GM18511 (cell line): ENCODE data around the gene PLCG1.
"Not testable (repeated sequence)": the region's sequence is repeated elsewhere in the genome, so short reads cannot be mapped to it uniquely, and the experiment has no call there.

Experiments used
- ATAC-seq: cut with Tn5 transposase; IDR thresholded peaks from one replicate; pipeline ENCODE4 v1.9.1; 2021; ENCODE audit warnings: mild to moderate bottlenecking, moderate library complexity; ENCODE audit not compliant: unreplicated experiment

PLCG1 gene

GRCh38 chr20:41136680-41137613 is at the start of gene PLCG1:
PLCG1 (plus strand) TSS chr20:41137543; CDS start chr20:41137642, 99 bp downstream.
- ATAC-seq: peak; percentile 57

DNA sequence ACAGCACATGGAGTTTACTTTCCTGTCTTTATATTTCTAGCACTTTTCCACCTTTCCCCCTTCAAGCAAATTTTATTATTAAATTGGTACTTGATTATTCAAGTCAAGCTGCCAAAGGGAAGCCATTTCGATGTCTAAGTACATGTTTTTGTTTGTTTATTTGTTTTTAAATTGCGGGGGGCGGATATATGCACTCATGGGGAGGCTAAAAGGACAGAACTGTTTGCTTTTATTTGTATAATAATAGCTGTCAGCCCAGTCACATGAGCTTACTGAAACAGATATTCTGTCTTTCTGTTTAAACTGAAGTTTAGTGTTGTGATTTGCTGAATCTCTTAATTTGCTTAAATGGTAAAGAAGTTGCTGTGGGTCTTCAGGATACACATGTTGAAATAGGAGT is 49.6 kb upstream of the PLCG1 start:
- ATAC-seq: no peak

DNA sequence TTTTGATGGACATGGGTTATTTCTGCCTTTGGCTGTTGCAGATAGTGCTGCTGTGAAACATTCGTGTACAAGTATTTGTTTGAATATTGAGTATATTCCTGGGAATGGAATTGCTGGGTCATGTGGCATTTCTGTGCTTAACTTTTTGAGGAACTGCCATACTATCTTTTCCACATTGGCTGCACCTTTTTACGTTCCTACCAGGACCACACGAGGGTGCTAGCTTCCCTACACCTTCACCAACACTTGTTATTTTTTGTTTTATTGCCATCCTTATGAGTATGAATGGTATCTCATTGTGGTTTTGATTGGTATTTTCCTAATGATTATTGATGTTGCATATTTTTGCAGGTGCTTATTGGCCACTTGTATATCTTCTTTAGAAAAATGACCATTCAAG is 47.8 kb upstream of the PLCG1 start:
- no peak for ATAC-seq

DNA sequence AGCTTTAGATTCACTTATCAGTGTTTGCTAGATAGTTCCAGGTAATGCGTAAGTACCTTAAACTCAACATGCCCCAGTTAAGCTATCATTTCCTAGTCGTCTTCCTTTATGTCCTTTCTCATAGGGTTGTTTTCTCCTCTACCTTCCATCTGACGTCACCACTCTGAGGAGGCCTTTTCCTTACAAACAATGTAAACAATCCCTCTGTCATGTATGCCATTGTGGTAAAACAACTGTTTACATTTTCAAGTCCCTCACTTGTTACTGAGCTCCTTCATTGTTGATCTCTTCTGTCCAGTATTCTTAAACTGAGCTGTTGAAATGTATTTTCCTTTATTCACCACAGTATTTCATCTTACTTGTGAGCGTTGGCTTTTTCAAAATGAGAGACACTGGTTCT is 45.4 kb upstream of the PLCG1 start:
- no peak for ATAC-seq

DNA sequence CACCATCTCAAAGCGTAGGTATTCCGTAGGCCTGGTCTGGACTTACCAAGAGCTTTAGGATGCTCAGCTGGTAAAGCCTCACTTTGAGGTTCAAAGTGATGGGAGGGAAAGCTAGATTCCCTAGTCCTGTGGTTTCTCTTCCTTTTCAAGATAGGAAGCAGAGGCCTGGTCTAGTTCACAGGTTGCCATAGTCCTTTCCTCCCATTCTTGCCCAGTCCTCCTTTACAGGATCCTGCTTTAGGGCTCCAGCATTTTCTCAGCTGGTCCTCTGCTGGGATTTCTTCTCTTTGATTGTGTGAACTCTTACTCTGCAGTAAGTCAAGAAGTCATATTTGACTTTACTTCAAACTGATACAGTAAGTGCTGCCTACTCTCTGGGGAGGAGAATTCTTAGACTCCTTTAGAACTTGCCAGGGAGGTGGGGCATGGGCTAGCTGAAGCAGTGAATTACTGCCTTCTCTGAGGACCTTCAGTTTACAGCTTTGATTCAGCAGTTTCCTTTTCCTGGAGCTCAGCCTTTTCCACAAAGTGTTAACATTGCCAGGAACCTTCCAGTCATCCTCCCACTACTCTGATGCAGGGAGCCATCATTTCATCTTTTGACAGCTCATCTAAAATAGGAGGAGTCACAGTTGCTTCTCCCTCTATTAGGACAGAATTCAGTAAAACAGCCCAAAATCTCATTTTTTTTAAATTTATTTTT is 42.8 kb upstream of the PLCG1 start:
- ATAC-seq: no peak

DNA sequence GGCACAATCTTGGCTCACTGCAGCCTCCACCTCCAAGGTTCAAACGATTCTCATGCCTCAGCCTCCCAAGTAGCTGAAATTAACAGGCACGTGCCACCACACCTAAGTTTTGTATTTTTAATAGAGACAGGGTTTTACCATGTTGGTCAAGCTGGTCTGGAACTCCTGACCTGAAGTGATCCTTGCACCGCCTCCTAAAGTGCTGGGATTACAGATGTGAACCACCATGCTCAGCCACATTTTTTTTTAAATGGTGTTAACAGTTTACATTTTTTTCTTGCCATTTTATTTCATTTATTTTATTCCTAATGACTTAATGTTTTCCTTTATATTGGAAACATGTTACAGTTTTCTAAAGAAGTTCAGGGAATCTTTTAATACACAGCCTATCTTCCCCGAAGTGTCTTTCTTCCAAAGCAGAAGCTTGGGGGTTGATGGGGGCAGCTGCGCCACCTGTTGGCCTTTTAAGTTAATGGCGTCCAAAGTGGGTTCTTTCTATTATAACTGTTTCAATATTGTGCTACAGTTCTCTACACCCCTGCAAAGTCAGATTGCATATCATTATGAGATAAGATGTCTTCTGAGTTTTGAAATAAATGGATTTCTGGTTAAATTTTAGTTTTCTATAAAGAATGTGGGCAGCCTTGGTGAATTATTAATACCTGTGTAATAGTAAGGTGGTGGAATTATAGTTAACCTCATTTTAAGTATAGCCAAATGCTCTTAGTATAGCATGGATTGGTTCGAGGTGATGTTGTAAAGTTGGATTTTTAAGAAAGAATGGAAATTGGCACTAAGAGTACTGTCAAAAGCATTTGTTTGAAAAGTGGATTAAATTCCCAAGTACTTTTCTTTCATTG is 42.0 kb upstream of the PLCG1 start:
- ATAC-seq: no peak

DNA sequence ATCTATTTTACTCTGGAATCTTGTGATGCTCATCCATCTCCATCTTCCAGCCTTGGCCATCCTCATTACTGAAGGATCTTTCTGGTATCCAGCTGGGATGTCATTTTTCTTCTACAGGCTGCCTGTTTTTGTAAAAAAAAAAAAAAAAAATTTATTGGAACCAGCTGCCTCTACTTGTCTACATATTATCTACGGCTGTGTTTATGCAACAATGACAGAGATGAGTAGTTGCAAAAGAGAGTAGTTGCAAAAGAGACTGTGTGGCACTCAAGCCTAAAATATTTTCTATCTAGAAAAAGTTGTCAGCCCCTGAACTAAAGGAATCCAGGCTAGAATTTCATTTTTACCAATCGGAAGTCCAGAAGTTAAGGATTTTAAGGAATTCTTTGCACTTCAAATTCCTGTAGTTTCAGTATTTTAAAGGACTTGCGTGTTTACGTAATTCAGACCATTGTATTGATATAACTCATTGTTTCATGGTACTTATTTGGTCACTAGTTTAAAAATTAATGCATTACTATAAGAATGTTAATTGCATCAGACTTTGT is 38.6 kb upstream of the PLCG1 start:
- no peak for ATAC-seq

DNA sequence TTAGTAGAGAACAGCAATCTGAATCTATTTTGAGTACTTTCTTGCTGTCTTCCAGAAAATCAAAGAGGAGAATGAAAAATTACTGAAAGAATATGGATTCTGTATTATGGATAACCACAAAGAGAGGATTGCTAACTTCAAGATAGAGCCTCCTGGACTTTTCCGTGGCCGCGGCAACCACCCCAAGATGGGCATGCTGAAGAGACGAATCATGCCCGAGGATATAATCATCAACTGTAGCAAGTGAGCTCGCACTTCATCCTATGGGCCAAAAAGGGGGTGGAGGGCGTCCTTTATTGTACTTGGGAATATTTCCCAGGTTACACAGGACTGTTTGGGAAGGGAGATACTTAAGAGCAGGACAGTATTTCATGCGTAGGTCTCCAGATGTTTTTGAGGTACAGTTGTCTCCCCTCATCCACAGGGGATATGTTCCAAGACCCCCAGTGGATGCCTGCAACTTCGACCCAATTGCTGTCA is 37.3 kb upstream of the PLCG1 start:
- ATAC-seq: no peak

DNA sequence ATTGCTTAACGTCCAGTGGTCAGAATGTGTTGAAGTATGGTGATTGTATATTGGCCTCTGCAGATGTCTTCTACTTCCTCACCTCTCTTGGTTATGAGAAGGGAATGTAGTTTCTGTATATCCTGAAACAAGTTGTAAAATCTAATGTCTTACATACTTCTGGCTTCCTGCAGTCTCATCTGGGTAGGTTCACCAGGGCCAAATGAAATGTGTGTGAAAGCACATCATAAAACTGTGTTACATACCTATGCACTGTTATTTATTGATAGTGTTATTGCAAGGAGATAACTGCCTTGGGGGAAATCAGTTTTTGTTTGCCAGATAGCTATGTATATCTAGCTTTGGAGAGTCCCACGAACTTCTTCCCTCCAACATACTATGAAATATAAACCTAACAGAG is 35.7 kb upstream of the PLCG1 start:
- no peak for ATAC-seq

GRCh38 chr20:41108531-41108930 is 28.8 kb upstream of the PLCG1 start:
- no peak for ATAC-seq

DNA sequence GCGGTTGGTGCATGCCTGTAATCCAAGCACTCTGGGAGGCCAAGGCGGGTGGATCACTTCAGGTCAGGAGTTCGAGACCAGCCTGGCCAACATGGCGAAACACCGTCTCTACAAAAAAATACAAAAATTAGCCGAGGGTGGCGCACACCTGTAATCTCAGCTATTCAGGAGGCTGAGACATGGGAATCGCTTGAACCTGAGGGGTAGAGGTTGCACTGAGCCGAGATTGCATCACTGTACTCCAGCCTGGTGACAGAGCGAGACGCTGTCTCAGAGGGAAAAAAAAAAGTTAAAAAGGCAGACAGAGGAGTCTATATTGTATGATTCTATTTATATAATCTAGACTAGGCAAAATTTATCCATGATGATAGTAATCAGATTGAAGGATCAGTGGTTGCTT is 27.3 kb upstream of the PLCG1 start:
- ATAC-seq: no peak

DNA sequence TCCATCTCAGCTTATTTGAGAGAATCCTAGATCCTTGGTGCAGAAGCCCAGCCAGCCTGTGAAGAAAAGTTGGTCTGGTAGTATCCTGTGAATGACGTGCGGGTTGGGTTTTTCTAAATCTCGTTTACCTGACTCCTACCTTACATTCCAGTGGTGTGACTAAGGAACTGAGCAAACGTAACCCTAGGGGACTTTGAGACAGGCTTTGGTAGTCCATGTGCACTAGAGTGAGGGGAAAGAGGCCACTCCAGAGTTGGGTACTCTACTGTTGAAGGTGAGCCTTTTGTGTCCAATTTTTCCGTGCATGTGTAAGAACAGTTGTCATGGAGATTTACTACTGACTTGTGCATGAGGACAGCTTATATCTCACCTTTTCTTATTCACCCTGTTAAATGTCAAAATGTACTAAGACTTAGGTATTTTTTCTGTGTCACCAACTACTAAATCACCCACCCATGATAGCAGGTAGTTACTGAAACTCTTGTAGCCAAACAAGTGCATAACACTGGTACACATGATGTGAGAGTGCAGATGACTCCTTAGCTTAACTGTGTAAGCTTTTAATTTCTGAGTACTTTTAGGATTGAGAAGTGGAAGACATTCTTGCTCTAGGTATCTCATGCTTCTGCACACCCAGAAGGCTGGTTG is 26.3 kb upstream of the PLCG1 start:
- ATAC-seq: no peak

- ATAC-seq: no peak
These were observed 25.8 kb upstream of the PLCG1 start for GRCh38 chr20:41111578-41111951.

DNA sequence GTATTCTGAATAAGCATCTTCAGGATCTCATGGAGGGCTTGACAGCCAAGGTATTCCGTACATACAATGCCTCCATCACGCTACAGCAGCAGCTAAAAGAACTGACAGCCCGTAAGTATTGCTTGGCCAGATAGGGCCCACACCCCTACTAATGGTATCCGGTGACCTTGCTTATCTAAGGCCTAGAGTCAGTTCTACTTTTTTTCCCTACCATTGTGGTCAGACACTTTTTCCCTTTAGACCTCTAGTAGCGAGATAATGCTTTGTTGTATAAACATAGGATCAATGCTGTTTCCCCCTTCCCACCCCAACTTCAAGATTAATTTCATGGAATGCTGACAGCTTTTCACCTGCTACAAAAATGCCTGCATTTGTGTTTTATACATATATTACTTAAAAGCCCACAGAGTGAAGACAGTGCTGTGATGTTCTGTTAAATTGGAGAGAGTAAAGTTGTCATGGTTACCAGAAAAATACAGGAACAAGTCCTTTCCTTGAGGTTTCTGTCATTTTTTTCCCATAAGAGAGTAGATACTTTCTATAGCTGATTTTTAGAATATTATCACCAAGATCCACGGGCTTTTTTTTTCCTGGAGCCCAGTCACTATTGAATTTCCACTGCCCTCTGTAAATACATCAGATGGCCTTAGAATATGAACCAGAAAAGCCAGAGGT is 20.9 kb upstream of the PLCG1 start:
- ATAC-seq: no peak

- not testable (repeated sequence) for ATAC-seq
These were observed 19.2 kb upstream of the PLCG1 start for GRCh38 chr20:41118159-41118558.

DNA sequence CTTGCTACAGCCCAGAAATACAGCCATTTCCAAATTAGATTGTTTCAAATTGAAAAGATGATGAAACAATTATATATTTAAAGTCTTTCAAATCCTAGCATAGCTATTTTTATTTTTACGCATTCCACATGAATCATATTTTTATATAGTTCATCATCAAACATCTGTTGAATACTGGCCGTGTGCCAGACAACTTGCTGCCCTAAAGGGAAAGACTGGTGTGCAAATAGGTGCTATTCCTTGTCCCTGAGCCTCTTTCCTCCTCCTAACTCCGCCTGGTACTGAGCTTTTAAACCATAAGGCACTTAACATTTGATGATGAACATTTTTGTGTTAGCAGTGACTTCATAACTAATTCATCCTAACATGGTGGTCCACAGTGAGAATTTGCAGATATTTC is 18.7 kb upstream of the PLCG1 start:
- ATAC-seq: no peak

DNA sequence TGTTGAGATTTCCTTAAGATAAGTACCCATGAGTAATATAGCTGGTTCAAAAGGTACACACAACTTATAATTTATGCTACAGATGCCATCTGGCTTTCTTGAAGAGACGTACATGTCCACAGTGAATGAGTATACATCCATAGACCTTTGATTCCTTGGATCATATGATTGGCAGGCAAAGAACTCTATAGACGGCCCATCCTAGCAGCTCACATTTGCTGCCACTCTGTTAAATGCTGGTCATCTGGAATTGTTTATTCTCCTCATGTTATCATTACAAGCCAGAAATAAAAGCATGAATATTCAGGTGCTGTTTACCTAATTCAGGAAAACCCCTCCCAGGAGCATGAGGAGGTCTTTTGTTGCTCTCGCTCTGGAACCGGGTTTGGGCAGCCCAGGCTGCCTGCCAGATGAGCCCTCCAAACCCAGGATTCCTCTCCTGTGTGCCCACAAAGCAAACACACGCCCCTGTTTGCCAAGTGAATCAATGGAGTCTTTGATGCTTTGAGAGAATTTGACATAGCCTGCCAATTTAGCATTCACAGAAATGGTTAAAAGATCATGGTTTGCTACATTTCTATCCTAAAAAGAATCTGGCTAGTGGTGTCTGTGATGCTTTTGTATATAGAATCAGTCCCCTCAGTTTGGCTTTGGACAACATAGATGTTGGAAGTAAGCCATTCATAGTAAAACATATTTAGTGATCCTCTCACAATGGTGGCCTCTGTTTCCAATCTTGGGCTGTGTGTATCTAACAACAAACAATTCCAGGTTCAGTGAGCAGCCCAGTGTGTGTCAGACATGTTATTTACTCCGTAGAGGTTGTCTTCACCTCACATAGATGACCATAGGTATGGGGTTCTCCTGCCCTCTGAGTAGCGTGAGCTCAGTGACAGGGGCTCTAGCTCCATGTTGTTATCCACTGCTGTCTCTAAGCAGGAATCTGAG is 17.5 kb upstream of the PLCG1 start:
- ATAC-seq: no peak

- ATAC-seq: no peak
These were observed 15.9 kb upstream of the PLCG1 start for GRCh38 chr20:41121399-41121798.

DNA sequence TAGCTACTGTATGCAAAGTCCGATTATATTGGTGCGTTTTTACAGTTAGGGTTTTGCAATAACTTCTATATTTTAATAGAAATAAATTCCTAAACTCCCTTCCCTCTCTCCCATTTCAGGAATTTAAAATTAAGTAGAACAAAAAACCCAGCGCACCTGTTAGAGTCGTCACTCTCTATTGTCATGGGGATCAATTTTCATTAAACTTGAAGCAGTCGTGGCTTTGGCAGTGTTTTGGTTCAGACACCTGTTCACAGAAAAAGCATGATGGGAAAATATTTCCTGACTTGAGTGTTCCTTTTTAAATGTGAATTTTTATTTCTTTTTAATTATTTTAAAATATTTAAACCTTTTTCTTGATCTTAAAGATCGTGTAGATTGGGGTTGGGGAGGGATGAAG is 13.7 kb upstream of the PLCG1 start:
- no peak for ATAC-seq
